ENCODE data around the gene APBA2. TPM values are rescaled to one million over a fixed set of nuclear protein-coding genes. Genes with fewer than 3 reads are reported as not detected.

The APBA2 gene
- total RNA-seq, 2 experiments from 2014 or later = not detected

DNA sequence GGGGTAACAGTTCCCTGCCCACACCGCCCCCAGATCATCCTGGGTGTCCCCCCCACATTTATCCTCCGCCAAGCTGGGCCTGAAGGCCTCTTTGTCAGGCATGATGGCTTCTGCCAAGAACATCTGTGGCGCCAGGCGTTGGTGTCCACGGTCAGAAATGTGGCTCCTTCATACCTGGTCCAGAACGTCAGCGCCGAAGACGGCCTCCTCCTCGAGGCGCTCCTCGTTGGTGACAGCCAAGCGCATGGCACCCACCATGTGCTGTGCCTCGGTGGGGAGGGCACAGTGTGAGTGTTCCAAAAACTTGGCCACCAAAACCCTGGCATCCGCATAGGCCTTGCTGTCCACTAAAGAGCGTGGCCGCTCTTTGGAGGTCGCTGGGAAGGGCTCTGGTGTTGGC lies 237.4 kb downstream of the APBA2 start:
- no peaks in the 10 kb centered on the region for H3K4me1 ChIP-seq (ENCODE audit: insufficient read depth, low read length, poor library complexity, severe bottlenecking)

DNA sequence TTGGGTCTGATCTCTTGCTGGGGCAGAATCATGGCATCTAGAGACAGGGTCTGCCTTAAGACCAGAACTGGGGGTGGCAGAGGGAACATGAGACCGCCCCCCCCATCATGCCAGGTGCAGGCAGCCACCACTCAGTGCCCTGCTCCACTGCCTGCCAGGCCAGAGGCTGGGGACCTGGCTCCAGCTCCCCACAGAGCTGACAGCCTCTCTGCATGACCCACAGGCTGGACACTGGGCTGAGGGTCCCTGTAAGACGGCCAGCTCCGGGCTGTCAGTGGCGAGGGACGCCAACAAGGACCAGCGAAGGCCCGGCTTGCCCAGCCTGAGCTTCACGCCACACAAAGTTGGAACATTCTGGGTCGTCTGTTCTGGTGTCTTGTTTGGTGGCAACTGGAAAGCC lies 238.2 kb downstream of the APBA2 start:
- POLR2A ChIA-PET = no interaction called here
- no peak for DNase-seq (ENCODE audit: low spot score)
- no peak overlapping the region for H3K4me2 ChIP-seq (ENCODE audit: low read length)

More for the DNA sequence above, 237.4 kb downstream of the APBA2 start:
- Histone ChIP-seq H4K20me1 (ENCODE audit: insufficient read depth, low read length) (no peaks in the 10 kb centered on the region), H2AFZ (ENCODE audit: low read length) (no peak overlapping the region), H3K9me3 (ENCODE audit: low read length) (no peaks in the 10 kb centered on the region), H3K36me3 (ENCODE audit: insufficient read depth, low read length) (no peaks in the 10 kb centered on the region), H3K9me2 (ENCODE audit: insufficient read depth, low read length) (no peaks in the 10 kb centered on the region), H3K27ac (ENCODE audit: low read depth, low read length, poor library complexity, severe bottlenecking) (no peak overlapping the region), H3K4me2 (ENCODE audit: low read length) (no peak overlapping the region), H3K79me2 (ENCODE audit: insufficient read depth, low read depth, low read length) (no peaks in the 10 kb centered on the region), H3K4me3 (ENCODE audit: low read depth, low read length, poor library complexity, severe bottlenecking) (no peak overlapping the region)
- ChIA-PET POLR2A (no interaction called here), CTCF (ENCODE audit: unreplicated experiment) (no interaction called here)
- TF ChIP-seq EZH2phosphoT487 (IDR thresholded peaks at IDR 0.05; ENCODE audit: borderline replicate concordance, low read depth, low read length) = no peak
- TF ChIP-seq, protein P1, sequence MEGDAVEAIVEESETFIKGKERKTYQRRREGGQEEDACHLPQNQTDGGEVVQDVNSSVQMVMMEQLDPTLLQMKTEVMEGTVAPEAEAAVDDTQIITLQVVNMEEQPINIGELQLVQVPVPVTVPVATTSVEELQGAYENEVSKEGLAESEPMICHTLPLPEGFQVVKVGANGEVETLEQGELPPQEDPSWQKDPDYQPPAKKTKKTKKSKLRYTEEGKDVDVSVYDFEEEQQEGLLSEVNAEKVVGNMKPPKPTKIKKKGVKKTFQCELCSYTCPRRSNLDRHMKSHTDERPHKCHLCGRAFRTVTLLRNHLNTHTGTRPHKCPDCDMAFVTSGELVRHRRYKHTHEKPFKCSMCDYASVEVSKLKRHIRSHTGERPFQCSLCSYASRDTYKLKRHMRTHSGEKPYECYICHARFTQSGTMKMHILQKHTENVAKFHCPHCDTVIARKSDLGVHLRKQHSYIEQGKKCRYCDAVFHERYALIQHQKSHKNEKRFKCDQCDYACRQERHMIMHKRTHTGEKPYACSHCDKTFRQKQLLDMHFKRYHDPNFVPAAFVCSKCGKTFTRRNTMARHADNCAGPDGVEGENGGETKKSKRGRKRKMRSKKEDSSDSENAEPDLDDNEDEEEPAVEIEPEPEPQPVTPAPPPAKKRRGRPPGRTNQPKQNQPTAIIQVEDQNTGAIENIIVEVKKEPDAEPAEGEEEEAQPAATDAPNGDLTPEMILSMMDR (conservative IDR thresholded peaks at IDR 0.05; ENCODE audit: low read length) = no peak
- no peak for DNase-seq (ENCODE audit: low spot score)
- intact Hi-C loops (cut with micrococcal nuclease; ENCODE audit: unreplicated experiment) = no loop called here
- no TSS peak for BruUV-seq (replicated peaks)

More for the DNA sequence above, 238.2 kb downstream of the APBA2 start:
- BruUV-seq (replicated peaks) = no TSS peak
- Histone ChIP-seq H3K4me1 (ENCODE audit: insufficient read depth, low read length, poor library complexity, severe bottlenecking) (no peaks in the 10 kb centered on the region), H3K36me3 (ENCODE audit: insufficient read depth, low read length) (no peaks in the 10 kb centered on the region), H3K27ac (ENCODE audit: low read depth, low read length, poor library complexity, severe bottlenecking) (no peak overlapping the region), H3K9me2 (ENCODE audit: insufficient read depth, low read length) (no peaks in the 10 kb centered on the region), H3K79me2 (ENCODE audit: insufficient read depth, low read depth, low read length) (no peaks in the 10 kb centered on the region), H3K4me3 (ENCODE audit: low read depth, low read length, poor library complexity, severe bottlenecking) (no peak overlapping the region), H2AFZ (ENCODE audit: low read length) (no peak overlapping the region), H4K20me1 (ENCODE audit: insufficient read depth, low read length) (no peaks in the 10 kb centered on the region), H3K9me3 (ENCODE audit: low read length) (no peaks in the 10 kb centered on the region)
- TF ChIP-seq, protein P1 (conservative IDR thresholded peaks at IDR 0.05; ENCODE audit: low read length) = no peak
- TF ChIP-seq EZH2phosphoT487 (IDR thresholded peaks at IDR 0.05; ENCODE audit: borderline replicate concordance, low read depth, low read length) = no peak
- intact Hi-C loops (cut with micrococcal nuclease; ENCODE audit: unreplicated experiment) = no loop called here
- CTCF ChIA-PET (ENCODE audit: unreplicated experiment) = interaction anchor here (0.6 kb wide), 1 partner anchor 14 kb away, joined by 3 read pairs; no protein-coding TSS in a partner anchor

All from OCI-LY7 (cell line).